Trophoblast cell (in vitro differentiated cells and primary cell): ENCODE measurements around the gene APOBEC3B. TPM values are rescaled to one million over a fixed set of nuclear protein-coding genes. Genes with fewer than 3 reads are reported as not detected.
A peak's percentile ranks its signal among the peaks of the same experiment; 100 is the strongest.

Experiments
- DNase-seq, 2 donors: peaks; one replicate each; pipeline ENCODE4 v3.0.0-alpha.2; 2016
- H2AFZ ChIP-seq: 2 replicates; pipeline ENCODE4 v1.6.1; 2013; ENCODE audit warnings: low read length, moderate library complexity, mild to moderate bottlenecking; ENCODE audit not compliant: insufficient read depth, poor library complexity
- H2AK5ac ChIP-seq: 2 replicates; pipeline ENCODE4 v1.6.1; 2013; ENCODE audit warnings: mild to moderate bottlenecking, low read length
- H2BK120ac ChIP-seq: 2 replicates; pipeline ENCODE4 v1.6.1; 2013; ENCODE audit warnings: low read length, mild to moderate bottlenecking, moderate library complexity; ENCODE audit not compliant: insufficient read depth, poor library complexity
- H2BK12ac ChIP-seq: 2 replicates; pipeline ENCODE4 v1.6.1; 2013; ENCODE audit warnings: mild to moderate bottlenecking, low read length, moderate library complexity
- H2BK5ac ChIP-seq: 2 replicates; pipeline ENCODE4 v1.6.1; 2013; ENCODE audit warnings: low read length, low read depth, moderate library complexity, mild to moderate bottlenecking; ENCODE audit not compliant: poor library complexity
- H3K14ac ChIP-seq: 2 replicates; pipeline ENCODE4 v1.6.1; 2013; ENCODE audit warnings: mild to moderate bottlenecking, low read length
- H3K18ac ChIP-seq: 2 replicates; pipeline ENCODE4 v1.6.1; 2013; ENCODE audit warnings: mild to moderate bottlenecking, low read length
- H3K23ac ChIP-seq: 2 replicates; pipeline ENCODE4 v1.6.1; 2013; ENCODE audit warnings: low read length
- H3K27ac ChIP-seq: 2 replicates; pipeline ENCODE4 v1.5.1; 2013; ENCODE audit warnings: low read depth, mild to moderate bottlenecking, inconsistent platforms, low read length, moderate library complexity
- H3K27me3 ChIP-seq: 2 replicates; pipeline ENCODE4 v1.6.1; 2013; ENCODE audit warnings: inconsistent platforms, mild to moderate bottlenecking, low read length, moderate library complexity; ENCODE audit not compliant: insufficient read depth
- H3K36me3 ChIP-seq, 2 experiments: 1 replicate in 1 of 2; 2 replicates in 1 of 2; pipeline ENCODE4 v1.6.1; 2013; ENCODE audit warnings: low read length in 2 of 2, mild to moderate bottlenecking in 2 of 2, moderate library complexity in 1 of 2; ENCODE audit not compliant: insufficient read depth in 2 of 2, control insufficient read depth in 1 of 2
- H3K4ac ChIP-seq: 2 replicates; pipeline ENCODE4 v1.6.1; 2013; ENCODE audit warnings: low read depth, mild to moderate bottlenecking, low read length, moderate library complexity
- H3K4me1 ChIP-seq, 2 experiments: 1 replicate in 1 of 2; 2 replicates in 1 of 2; pipeline ENCODE4 v1.6.1; 2013; ENCODE audit warnings: low read length in 2 of 2, mild to moderate bottlenecking in 2 of 2, moderate library complexity in 1 of 2; ENCODE audit not compliant: insufficient read depth in 2 of 2, control insufficient read depth in 1 of 2
- H3K4me2 ChIP-seq: 2 replicates; pipeline ENCODE4 v1.6.1; 2013; ENCODE audit warnings: inconsistent platforms, mild to moderate bottlenecking, low read length, moderate library complexity
- H3K4me3 ChIP-seq: 2 replicates; pipeline ENCODE4 v1.5.1; 2013; ENCODE audit warnings: mild to moderate bottlenecking, low read depth, low read length, inconsistent platforms
- H3K79me1 ChIP-seq: one replicate; pipeline ENCODE4 v1.6.1; 2013; ENCODE audit warnings: low read length
- H3K79me2 ChIP-seq: 2 replicates; pipeline ENCODE4 v1.6.1; 2013; ENCODE audit warnings: low read length, mild to moderate bottlenecking; ENCODE audit not compliant: control insufficient read depth, insufficient read depth, poor library complexity
- H3K9ac ChIP-seq: 2 replicates; pipeline ENCODE4 v1.6.1; 2013; ENCODE audit warnings: mild to moderate bottlenecking, low read length
- H3K9me3 ChIP-seq: 2 replicates; pipeline ENCODE4 v1.6.1; 2013; ENCODE audit warnings: low read depth, mild to moderate bottlenecking, control low read depth, inconsistent platforms, low read length; ENCODE audit not compliant: insufficient read depth
- H4K12ac ChIP-seq: 2 replicates; pipeline ENCODE4 v1.6.1; 2013; ENCODE audit warnings: low read depth, mild to moderate bottlenecking, low read length, moderate library complexity
- H4K8ac ChIP-seq: 2 replicates; pipeline ENCODE4 v1.6.1; 2013; ENCODE audit warnings: low read depth, mild to moderate bottlenecking, low read length, moderate library complexity
- H4K91ac ChIP-seq: one replicate; pipeline ENCODE4 v1.6.1; 2013; ENCODE audit warnings: low read depth, mild to moderate bottlenecking, low read length, moderate library complexity
- WGBS: extraction: QIAGEN DNeasy Blood & Tissue Kit; methylation state at CpG from one replicate; pipeline ENCODE4 v1.1.7; 2013; ENCODE audit warnings: missing lambda C conversion rate; ENCODE audit not compliant: insufficient read length, insufficient coverage; ENCODE audit errors: extremely low coverage; 5-methylcytosine and 5-hydroxymethylcytosine counted together
- polyA plus RNA-seq: library from polyadenylated mRNA; stranded (reverse); fragments of 200-250 nt; gene quantifications from 2 replicates; pipeline ENCODE4 v1.2.3, GENCODE V29; 2013

Gene APOBEC3B
- polyA plus RNA-seq: 2.4 and 2.5 TPM in 2 replicates

DNA sequence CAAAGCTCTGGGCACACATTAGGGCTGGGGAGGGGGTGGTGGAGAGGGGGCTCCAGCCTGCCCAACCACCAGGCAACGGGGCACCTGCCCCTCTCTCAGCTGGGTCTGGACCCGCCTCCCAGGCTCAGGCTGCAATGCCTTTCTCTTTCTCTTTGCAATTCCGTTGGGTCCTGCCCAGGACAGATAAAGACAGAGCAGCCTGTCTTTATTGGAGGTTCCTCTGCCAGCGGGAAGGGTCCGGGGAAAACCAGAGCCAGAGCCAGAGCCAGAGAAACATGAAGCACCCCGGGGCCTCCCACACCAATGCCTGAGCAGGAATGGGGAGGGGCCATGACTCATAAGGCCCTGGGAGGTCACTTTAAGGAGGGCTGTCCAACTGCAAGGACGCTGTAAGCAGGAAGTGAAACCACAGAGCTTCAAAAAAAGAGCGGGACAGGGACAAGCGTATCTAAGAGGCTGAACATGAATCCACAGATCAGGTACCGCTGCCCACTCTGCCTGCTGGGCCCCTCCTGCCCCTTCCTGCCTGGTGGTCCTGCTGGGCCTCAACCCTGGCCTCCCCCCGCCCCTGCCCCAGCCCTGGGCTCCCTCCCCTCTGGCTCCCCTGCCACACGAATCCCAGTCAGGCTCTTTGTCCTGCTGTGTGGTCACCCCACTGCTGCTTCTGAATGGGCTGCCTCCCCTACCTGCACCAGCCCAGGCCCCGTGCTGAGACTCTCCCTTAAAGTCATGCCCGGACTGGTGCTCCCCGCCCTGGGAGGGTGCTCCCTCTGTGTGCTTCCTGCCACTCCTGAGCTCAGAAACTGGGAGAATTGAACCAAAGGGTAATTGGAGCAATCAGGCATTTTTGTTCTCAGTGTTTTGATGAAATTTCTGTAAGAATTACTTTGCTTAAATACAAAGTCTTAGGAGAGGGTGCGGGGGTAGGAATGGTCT, at the start of gene APOBEC3B:
Gene APOBEC3B, plus strand, starts transcription at position 356 of the 936 bp plus-strand sequence. Its CDS starts 107 bp downstream, at position 463.
- H4K8ac ChIP-seq: no peak within 1 kb of the TSS
- peak within 1 kb of the TSS; percentile 42 for H2BK12ac ChIP-seq
- no peak within 1 kb of the TSS for H3K4ac ChIP-seq
- H2AFZ ChIP-seq: no peak within 1 kb of the TSS
- peak within 1 kb of the TSS; percentile 3 for H3K4me2 ChIP-seq
- no peaks in the 10 kb centered on the region for H3K79me2 ChIP-seq
- no peak within 1 kb of the TSS for H4K12ac ChIP-seq
- H3K4me1 ChIP-seq: peaks cover 4 to 12% of the 10 kb centered on the region in 2 experiments
- no peak within 1 kb of the TSS for H3K23ac ChIP-seq
- H3K14ac ChIP-seq: no peak within 1 kb of the TSS
- no peak within 1 kb of the TSS for H2BK120ac ChIP-seq
- peaks cover 4% of the 10 kb centered on the region for H3K79me1 ChIP-seq
- H4K91ac ChIP-seq: peak within 1 kb of the TSS; percentile 57
- no peak within 1 kb of the TSS for H3K9ac ChIP-seq
- H3K4me3 ChIP-seq: no peak within 1 kb of the TSS
- no peaks in the 10 kb centered on the region for H3K27me3 ChIP-seq
- H3K36me3 ChIP-seq: no peaks in the 10 kb centered on the region
- no peak within 1 kb of the TSS for H2BK5ac ChIP-seq
- H3K18ac ChIP-seq: no peak within 1 kb of the TSS
- H3K27ac ChIP-seq: peak within 1 kb of the TSS; percentile 33
- H2AK5ac ChIP-seq: no peak within 1 kb of the TSS
- peak; percentile 95 to 97 for DNase-seq
- peaks cover 9% of the 10 kb centered on the region for H3K9me3 ChIP-seq
- WGBS: no CpG with 5 or more reads among the region's 16 CpGs

GRCh38 chr22:38935023-38935422, 47.1 kb upstream of the APOBEC3B start:
- H3K36me3 ChIP-seq: no peaks in the 10 kb centered on the region
- no peak overlapping the region for H4K12ac ChIP-seq
- no peak overlapping the region for H3K4me2 ChIP-seq
- no peaks in the 10 kb centered on the region for H3K79me1 ChIP-seq
- H3K4ac ChIP-seq: no peak overlapping the region
- H3K4me1 ChIP-seq: no peaks in the 10 kb centered on the region
- WGBS: no CpG with 5 or more reads among the region's 8 CpGs
- H2AK5ac ChIP-seq: no peak overlapping the region
- H2BK12ac ChIP-seq: no peak overlapping the region
- H4K8ac ChIP-seq: no peak overlapping the region
- no peaks in the 10 kb centered on the region for H3K27me3 ChIP-seq
- no peak overlapping the region for H3K18ac ChIP-seq
- no peak for DNase-seq
- no peak overlapping the region for H3K4me3 ChIP-seq
- no peak overlapping the region for H3K9ac ChIP-seq
- H4K91ac ChIP-seq: no peak overlapping the region
- peaks cover 4% of the 10 kb centered on the region for H3K9me3 ChIP-seq
- H2AFZ ChIP-seq: no peak overlapping the region
- no peak overlapping the region for H2BK5ac ChIP-seq
- H3K14ac ChIP-seq: no peak overlapping the region
- H3K23ac ChIP-seq: no peak overlapping the region
- no peaks in the 10 kb centered on the region for H3K79me2 ChIP-seq
- no peak overlapping the region for H2BK120ac ChIP-seq
- no peak overlapping the region for H3K27ac ChIP-seq

- Histone ChIP-seq H3K79me2 (no peaks in the 10 kb centered on the region), H3K79me1 (no peaks in the 10 kb centered on the region), H2BK120ac (no peak overlapping the region), H4K8ac (no peak overlapping the region), H3K9ac (no peak overlapping the region), H3K18ac (no peak overlapping the region), H4K91ac (no peak overlapping the region), H3K27ac (no peak overlapping the region), H2BK12ac (no peak overlapping the region), H3K4ac (no peak overlapping the region), H2AFZ (no peak overlapping the region), H2AK5ac (no peak overlapping the region), H3K9me3 (peaks cover 4% of the 10 kb centered on the region), H3K27me3 (no peaks in the 10 kb centered on the region), H3K4me3 (no peak overlapping the region), H3K4me2 (no peak overlapping the region), H2BK5ac (no peak overlapping the region), H4K12ac (no peak overlapping the region), H3K4me1 (no peaks in the 10 kb centered on the region), H3K23ac (no peak overlapping the region), H3K36me3 (no peaks in the 10 kb centered on the region), H3K14ac (no peak overlapping the region)
- WGBS: no CpG with 5 or more reads among the region's 13 CpGs
- DNase-seq: peak; percentile 56 to 92
Observed at GRCh38 chr22:38935616-38936015, 46.5 kb upstream of the APOBEC3B start.

GRCh38 chr22:38936562-38936961, 45.6 kb upstream of the APOBEC3B start:
- H3K36me3 ChIP-seq: no peaks in the 10 kb centered on the region
- H3K9me3 ChIP-seq: peaks cover 4% of the 10 kb centered on the region
- H3K79me1 ChIP-seq: no peaks in the 10 kb centered on the region
- no peak overlapping the region for H2AFZ ChIP-seq
- H3K4ac ChIP-seq: no peak overlapping the region
- H4K12ac ChIP-seq: no peak overlapping the region
- H2AK5ac ChIP-seq: no peak overlapping the region
- H2BK12ac ChIP-seq: no peak overlapping the region
- no peak overlapping the region for H3K18ac ChIP-seq
- no peak overlapping the region for H2BK5ac ChIP-seq
- no peaks in the 10 kb centered on the region for H3K4me1 ChIP-seq
- DNase-seq: no peak
- H3K27ac ChIP-seq: no peak overlapping the region
- H4K91ac ChIP-seq: no peak overlapping the region
- peak overlapping the region; percentile 23 for H3K4me3 ChIP-seq
- no peaks in the 10 kb centered on the region for H3K79me2 ChIP-seq
- no CpG with 5 or more reads among the region's 17 CpGs for WGBS
- H2BK120ac ChIP-seq: no peak overlapping the region
- no peak overlapping the region for H3K23ac ChIP-seq
- H3K14ac ChIP-seq: no peak overlapping the region
- H3K27me3 ChIP-seq: no peaks in the 10 kb centered on the region
- no peak overlapping the region for H3K9ac ChIP-seq
- H3K4me2 ChIP-seq: no peak overlapping the region
- no peak overlapping the region for H4K8ac ChIP-seq
